SK-N-SH (cell line): ENCODE measurements around the gene EHD3.

Source experiments
- CHD2 ChIP-seq: fragments of 150-350 bp; IDR thresholded peaks from 2 replicates; pipeline ENCODE4 v1.6.1; 2018; ENCODE audit warnings: low read length; ENCODE audit not compliant: partially characterized antibody
- CTCF ChIP-seq: fragments of 200-600 bp; sonication (generic); IDR thresholded peaks from 2 replicates; pipeline ENCODE4 v1.6.1; 2017; ENCODE audit warnings: antibody characterized with exemption, mild to moderate bottlenecking, moderate library complexity
- ELF1 ChIP-seq: IDR thresholded peaks from 2 replicates; pipeline ENCODE4 v1.4.0; 2012
- EP300 ChIP-seq, 2 experiments: IDR thresholded peaks; 2 replicates each; pipeline versions ENCODE4 v1.4.0 to v1.6.1; 2012; ENCODE audit warnings: borderline replicate concordance in 1 of 2, low read depth in 1 of 2, low read length in 1 of 2
- FOXM1 ChIP-seq: IDR thresholded peaks from 2 replicates; pipeline ENCODE4 v1.4.0; 2012; ENCODE audit warnings: low read depth, mild to moderate bottlenecking
- NFIC ChIP-seq: IDR thresholded peaks from 2 replicates; pipeline ENCODE4 v1.4.0; 2012; ENCODE audit warnings: borderline replicate concordance
- POLR2AphosphoS5 ChIP-seq: IDR thresholded peaks from 2 replicates; pipeline ENCODE4 v1.6.1; 2012; ENCODE audit warnings: low read depth, low read length
- USF1 ChIP-seq: IDR thresholded peaks from 2 replicates; pipeline ENCODE4 v1.4.0; 2012; ENCODE audit warnings: low read depth, borderline replicate concordance
- TF ChIP-seq, protein P1 (sequence below): fragments of 150-350 bp; IDR thresholded peaks from 2 replicates; pipeline ENCODE4 v1.6.1; 2017; ENCODE audit warnings: antibody characterized with exemption, low read length, low read depth, borderline replicate concordance

DNA sequence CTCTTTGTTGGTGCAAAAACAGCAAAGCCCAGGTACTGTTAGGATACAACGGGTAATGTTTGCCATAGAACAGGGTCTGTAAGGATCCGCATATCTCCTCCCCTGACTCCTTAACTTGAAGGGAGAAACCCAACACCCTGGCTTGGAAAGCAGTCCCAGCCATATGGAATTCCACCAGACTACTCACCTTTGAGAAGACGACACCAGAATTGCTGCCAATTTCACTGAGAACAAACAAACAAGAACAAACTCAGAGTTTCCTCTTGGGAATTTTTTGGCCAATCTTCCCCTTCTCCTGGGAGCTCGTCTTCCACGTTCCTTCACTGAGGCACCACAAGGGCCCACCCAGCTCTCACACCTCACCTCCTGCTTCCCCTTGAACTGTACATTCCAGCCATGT lies 45.8 kb upstream of the EHD3 start:
- TF ChIP-seq, protein P1, sequence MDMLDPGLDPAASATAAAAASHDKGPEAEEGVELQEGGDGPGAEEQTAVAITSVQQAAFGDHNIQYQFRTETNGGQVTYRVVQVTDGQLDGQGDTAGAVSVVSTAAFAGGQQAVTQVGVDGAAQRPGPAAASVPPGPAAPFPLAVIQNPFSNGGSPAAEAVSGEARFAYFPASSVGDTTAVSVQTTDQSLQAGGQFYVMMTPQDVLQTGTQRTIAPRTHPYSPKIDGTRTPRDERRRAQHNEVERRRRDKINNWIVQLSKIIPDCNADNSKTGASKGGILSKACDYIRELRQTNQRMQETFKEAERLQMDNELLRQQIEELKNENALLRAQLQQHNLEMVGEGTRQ, result no peak
- TF ChIP-seq CTCF, result no peak
- TF ChIP-seq ELF1, result no peak
- TF ChIP-seq CHD2, result no peak
- TF ChIP-seq POLR2AphosphoS5, result no peak
- TF ChIP-seq EP300 (IDR thresholded peaks at IDR 0.05; ENCODE audit: borderline replicate concordance in 1 of 2, low read depth in 1 of 2, low read length in 1 of 2), result no peak
- no peak for TF ChIP-seq USF1
- no peak for TF ChIP-seq FOXM1
- TF ChIP-seq NFIC, result no peak
